Spleen (tissue), 11 donors: ENCODE data around the gene FNDC5. TPM values are rescaled to one million over a fixed set of nuclear protein-coding genes. Genes with fewer than 3 reads are reported as not detected.

Experiments
- DNase-seq: peaks from one replicate; pipeline ENCODE4 v3.0.0-alpha.2; 2020
- H3K27ac ChIP-seq, 8 donors: fragments of 200-600 bp; sonication (generic) in 7 of 8; 1 replicate in 4 of 8; 2 replicates in 4 of 8; pipeline versions ENCODE4 v1.5.0 to v1.8.0; 2016 to 2021; ENCODE audit warnings: inconsistent platforms in 4 of 8, mild to moderate bottlenecking in 4 of 8, moderate library complexity in 1 of 8
- H3K27me3 ChIP-seq, 7 donors: fragments of 200-600 bp; sonication (generic) in 6 of 7; replicated peaks in 1 of 7; 1 replicate in 4 of 7; 2 replicates in 3 of 7; pipeline versions ENCODE4 v1.5.0 to v1.8.0; 2016 to 2021; ENCODE audit warnings: inconsistent platforms in 3 of 7, mild to moderate bottlenecking in 1 of 7
- H3K36me3 ChIP-seq, 6 donors: fragments of 200-600 bp; sonication (generic) in 5 of 6; 1 replicate in 4 of 6; 2 replicates in 2 of 6; pipeline versions ENCODE4 v1.5.0 to v1.8.0; 2016 to 2021; ENCODE audit warnings: inconsistent platforms in 2 of 6
- H3K4me1 ChIP-seq, 6 donors: fragments of 200-600 bp; sonication (generic) in 5 of 6; 1 replicate in 3 of 6; 2 replicates in 3 of 6; pipeline versions ENCODE4 v1.5.0 to v1.8.0; 2016 to 2021; ENCODE audit warnings: inconsistent platforms in 3 of 6
- H3K4me3 ChIP-seq, 8 donors: fragments of 200-600 bp; sonication (generic) in 7 of 8; 1 replicate in 4 of 8; 2 replicates in 4 of 8; pipeline versions ENCODE4 v1.5.0 to v1.8.0; 2016 to 2021; ENCODE audit warnings: inconsistent platforms in 4 of 8, mild to moderate bottlenecking in 4 of 8, moderate library complexity in 2 of 8
- H3K9me3 ChIP-seq, 8 donors: fragments of 200-600 bp; sonication (generic) in 7 of 8; 1 replicate in 4 of 8; 2 replicates in 4 of 8; pipeline versions ENCODE4 v1.5.0 to v1.8.0; 2016 to 2021; ENCODE audit warnings: inconsistent platforms in 4 of 8
- POLR2A ChIP-seq, 3 donors: fragments of 450-650 bp; IDR thresholded peaks; one replicate each; pipeline ENCODE4 v1.5.1; 2017; ENCODE audit warnings: antibody characterized with exemption in 3 of 3, mild to moderate bottlenecking in 1 of 3
- POLR2AphosphoS5 ChIP-seq, 3 donors: sonication (generic); formaldehyde crosslinking; IDR thresholded peaks; one replicate each; pipeline ENCODE4 v1.5.1; 2017; ENCODE audit warnings: antibody characterized with exemption in 3 of 3
- WGBS, 5 donors: extraction: QIAGEN DNeasy Blood & Tissue Kit in 3 of 5; methylation state at CpG; one replicate each; pipeline versions ENCODE4 v1.1.5 to v1.1.7; 2013 to 2018; 5-methylcytosine and 5-hydroxymethylcytosine counted together
- intact Hi-C: fragments of 100-400 bp; cut with DNase I; formaldehyde crosslinking; loops from one replicate; pipeline ENCODE4 v1.15.0; 2023; ENCODE audit warnings: low total_unique reads
- polyA plus RNA-seq, 3 donors: library from polyadenylated mRNA; stranded (reverse); fragments of 200-250 nt; gene quantifications; one replicate each; pipeline ENCODE4 v1.2.1, GENCODE V29; 2013
- total RNA-seq, 7 donors: library from RNA; depleted of rRNA in 3 of 7; stranded (reverse); fragments of >200 nt in 3 of 7; fragmentation: NEBNext Ultra II Directional in 4 of 7; extraction: Animal tissue kit (Norgen Biotek cat#: 25700) in 4 of 7; gene quantifications; one replicate each; pipeline versions ENCODE4 v1.1.0 to v1.2.1, GENCODE V29; 2016 to 2021
- TF ChIP-seq, protein P1 (sequence below), 11 experiments: fragments of 200-600 bp in 7 of 11; fragments of 450-650 bp in 4 of 11; sonication (generic) in 4 of 11; IDR thresholded peaks in 8 of 11; conservative IDR thresholded peaks in 3 of 11; 1 replicate in 7 of 11; 2 replicates in 4 of 11; pipeline versions ENCODE4 v1.4.0 to v1.8.0; 2016 to 2021; ENCODE audit warnings: antibody characterized with exemption in 11 of 11, inconsistent platforms in 4 of 11, mild to moderate bottlenecking in 1 of 11
- donor health status: healthy with polysubstance abuse.
- donor health status: DM: no; HTN: no; CAD: no; lungs with moderate emphysema.
- donor health status: DM: no; HTN: no; CAD: no.
- donor health status: Bipolar disorder and iron deficiency.
- donor health status: healthy.
- donor health status: DM: no; HTN: no; CAD: no.
- donor health status: DM: yes; HTN: yes; CAD: no.

The FNDC5 gene
- total and polyA plus RNA-seq, 10 donors = 0.30 TPM; not detected in 8

DNA sequence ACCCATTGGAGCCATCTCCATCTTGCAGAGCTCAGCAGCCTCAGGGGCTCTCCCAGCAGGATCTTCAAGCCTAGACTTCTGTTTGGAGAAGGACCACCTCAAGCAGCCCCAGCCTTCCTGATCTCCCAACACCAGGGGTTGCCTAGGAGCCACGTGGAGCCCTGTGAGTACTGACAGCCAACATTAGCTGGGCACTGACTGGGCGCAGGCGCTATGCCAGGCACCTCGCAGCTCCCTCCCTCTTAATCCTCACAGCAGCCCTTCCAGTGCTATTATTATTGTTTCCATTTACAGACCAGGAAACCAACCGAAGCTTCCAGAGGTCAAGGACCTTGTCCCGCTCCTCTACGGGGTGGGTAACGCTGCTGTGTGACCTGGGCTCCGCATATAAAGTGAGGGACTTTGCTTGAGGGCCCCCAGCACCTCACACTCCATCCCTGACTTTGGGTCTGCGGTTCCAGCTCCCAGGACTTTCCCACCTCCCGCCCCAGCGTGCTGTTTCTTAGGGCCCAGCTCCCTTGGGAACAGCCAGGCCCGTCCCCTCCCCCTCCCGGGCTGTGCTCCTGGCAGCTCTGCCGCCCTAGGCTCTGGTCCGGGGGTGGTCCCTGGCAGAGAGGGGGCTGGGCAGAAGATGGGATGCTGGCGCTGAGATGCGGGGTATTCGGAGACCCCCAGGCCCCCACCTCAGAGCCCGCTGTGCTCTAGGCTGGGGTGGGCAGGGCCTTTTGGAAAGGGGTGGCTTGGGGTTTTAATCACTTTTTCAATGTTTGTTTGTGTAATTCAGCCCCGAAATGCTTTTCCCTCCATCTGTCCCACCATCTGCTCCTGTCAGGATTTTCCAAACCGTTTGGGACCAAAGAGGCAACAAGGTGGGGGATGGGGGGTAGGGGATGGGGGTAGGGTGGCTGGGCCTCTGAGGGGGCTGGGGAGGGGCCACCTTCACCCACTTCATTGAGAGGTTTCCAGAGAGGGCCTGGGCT lies 11.4 kb upstream of the FNDC5 start:
- DNase-seq = peak; percentile 41
- Histone ChIP-seq H3K36me3 (no peaks in the 10 kb centered on the region), H3K4me3 (no peak overlapping the region), H3K4me1 (peaks cover 0 to 16% (median 9%) of the 10 kb centered on the region in 6 donors), H3K27ac (no peak overlapping the region), H3K27me3 (peaks cover 0 to 79% (median 28%) of the 10 kb centered on the region in 7 donors), H3K9me3 (no peaks in the 10 kb centered on the region)
- no peak for TF ChIP-seq POLR2AphosphoS5 (IDR thresholded peaks at IDR 0.05)
- no peak for TF ChIP-seq POLR2A (IDR thresholded peaks at IDR 0.05)
- TF ChIP-seq, protein P1, sequence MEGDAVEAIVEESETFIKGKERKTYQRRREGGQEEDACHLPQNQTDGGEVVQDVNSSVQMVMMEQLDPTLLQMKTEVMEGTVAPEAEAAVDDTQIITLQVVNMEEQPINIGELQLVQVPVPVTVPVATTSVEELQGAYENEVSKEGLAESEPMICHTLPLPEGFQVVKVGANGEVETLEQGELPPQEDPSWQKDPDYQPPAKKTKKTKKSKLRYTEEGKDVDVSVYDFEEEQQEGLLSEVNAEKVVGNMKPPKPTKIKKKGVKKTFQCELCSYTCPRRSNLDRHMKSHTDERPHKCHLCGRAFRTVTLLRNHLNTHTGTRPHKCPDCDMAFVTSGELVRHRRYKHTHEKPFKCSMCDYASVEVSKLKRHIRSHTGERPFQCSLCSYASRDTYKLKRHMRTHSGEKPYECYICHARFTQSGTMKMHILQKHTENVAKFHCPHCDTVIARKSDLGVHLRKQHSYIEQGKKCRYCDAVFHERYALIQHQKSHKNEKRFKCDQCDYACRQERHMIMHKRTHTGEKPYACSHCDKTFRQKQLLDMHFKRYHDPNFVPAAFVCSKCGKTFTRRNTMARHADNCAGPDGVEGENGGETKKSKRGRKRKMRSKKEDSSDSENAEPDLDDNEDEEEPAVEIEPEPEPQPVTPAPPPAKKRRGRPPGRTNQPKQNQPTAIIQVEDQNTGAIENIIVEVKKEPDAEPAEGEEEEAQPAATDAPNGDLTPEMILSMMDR (IDR thresholded peaks at IDR 0.05 in 8 of 11, conservative IDR thresholded peaks at IDR 0.05 in 3 of 11) = no peak
- intact Hi-C loops = no loop called here
- WGBS, 5 donors = 22 to 33% (median 28%) methylated on average over 15 to 22 of the region's 22 CpGs

DNA sequence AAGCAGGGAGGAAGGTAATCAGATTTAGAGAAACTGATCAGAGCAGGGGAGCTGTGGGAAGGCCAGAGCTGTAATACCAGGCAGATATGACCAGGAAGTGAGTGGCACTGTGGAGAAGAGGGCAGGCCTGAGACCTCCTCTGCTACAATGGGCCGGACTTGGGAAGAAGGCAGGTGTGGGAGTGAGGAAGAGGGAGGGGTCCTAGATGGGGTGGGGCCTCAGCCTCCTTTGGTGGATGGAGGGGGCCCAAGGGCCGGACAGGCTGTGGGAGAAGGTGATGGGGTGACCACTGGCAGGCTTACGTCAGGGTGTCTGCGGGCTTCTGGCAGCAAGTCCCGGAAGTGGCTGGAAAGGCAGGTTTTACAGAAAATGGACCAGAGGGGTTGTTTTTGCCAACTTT lies 10.6 kb upstream of the FNDC5 start:
- H3K36me3 ChIP-seq = no peaks in the 10 kb centered on the region
- DNase-seq = peak; percentile 42
- H3K4me3 ChIP-seq = no peak overlapping the region
- no peaks in the 10 kb centered on the region for H3K9me3 ChIP-seq
- no peak overlapping the region for H3K27ac ChIP-seq
- WGBS, 5 donors = 73 to 88% (median 83%) methylated on average over 5 of the region's 5 CpGs
- peaks cover 0 to 18% (median 7%) of the 10 kb centered on the region in 6 donors for H3K4me1 ChIP-seq
- intact Hi-C loops = no loop called here
- peaks cover 0 to 79% (median 23%) of the 10 kb centered on the region in 7 donors for H3K27me3 ChIP-seq
- TF ChIP-seq POLR2A (IDR thresholded peaks at IDR 0.05) (no peak), POLR2AphosphoS5 (IDR thresholded peaks at IDR 0.05) (no peak)
- TF ChIP-seq, protein P1 (IDR thresholded peaks at IDR 0.05 in 8 of 11, conservative IDR thresholded peaks at IDR 0.05 in 3 of 11) = no peak

DNA sequence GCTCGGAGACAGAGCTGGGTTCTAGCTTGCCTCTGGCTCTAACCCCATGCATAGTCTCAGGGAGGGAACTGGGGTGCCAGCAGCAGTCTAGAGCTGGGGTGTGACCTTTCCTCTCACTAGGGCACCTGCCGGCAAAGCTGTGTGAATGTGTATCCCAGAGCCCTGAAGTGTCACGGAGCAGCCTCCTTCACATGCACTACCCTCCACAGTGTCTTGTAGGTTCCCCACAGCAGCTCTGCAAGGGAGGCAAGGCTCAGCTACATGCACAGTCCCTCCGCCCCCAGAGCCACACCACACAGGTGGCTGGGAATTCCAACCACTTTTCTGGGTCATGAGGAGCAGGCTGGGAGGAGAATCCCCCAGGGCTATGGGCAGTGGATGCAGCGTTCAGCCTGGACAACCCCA lies 7.9 kb upstream of the FNDC5 start:
- 75 to 92% (median 80%) methylated on average over 4 to 5 of the region's 5 CpGs for WGBS, 5 donors
- no peaks in the 10 kb centered on the region for H3K9me3 ChIP-seq
- H3K4me1 ChIP-seq = peaks cover 0 to 9% (median 6%) of the 10 kb centered on the region in 6 donors
- TF ChIP-seq POLR2A (IDR thresholded peaks at IDR 0.05) = no peak
- intact Hi-C loops = no loop called here
- H3K4me3 ChIP-seq = no peak overlapping the region
- no peak overlapping the region for H3K27ac ChIP-seq
- H3K27me3 ChIP-seq = peaks cover 0 to 77% (median 3%) of the 10 kb centered on the region in 7 donors
- peak; percentile 61 for DNase-seq
- H3K36me3 ChIP-seq = no peaks in the 10 kb centered on the region

DNA sequence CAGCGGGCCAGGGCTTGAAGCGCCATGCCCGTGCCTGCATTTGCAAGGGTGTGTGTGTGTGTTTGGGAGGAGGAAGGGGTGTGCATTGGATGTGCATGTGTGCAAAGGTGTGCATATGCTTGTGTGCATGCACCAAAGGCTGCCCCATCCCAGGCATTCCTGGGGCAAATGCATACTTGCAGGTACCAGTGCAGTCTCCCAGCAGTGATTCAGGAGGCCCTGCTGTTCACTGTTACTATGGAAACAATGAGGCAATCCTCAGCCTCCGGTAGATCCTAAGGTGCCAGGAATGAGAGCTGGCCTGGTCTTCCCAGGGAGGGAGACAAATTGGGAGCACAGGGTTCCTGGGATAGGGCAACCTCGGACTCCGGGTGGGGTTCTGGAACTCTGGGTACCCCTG lies 7.5 kb upstream of the FNDC5 start:
- Histone ChIP-seq H3K4me1 (peaks cover 0 to 9% (median 6%) of the 10 kb centered on the region in 6 donors), H3K36me3 (no peaks in the 10 kb centered on the region), H3K27ac (no peak overlapping the region), H3K4me3 (no peak overlapping the region), H3K9me3 (no peaks in the 10 kb centered on the region), H3K27me3 (peaks cover 0 to 77% (median 3%) of the 10 kb centered on the region in 7 donors)
- DNase-seq = peak; percentile 22
- TF ChIP-seq, protein P1 (IDR thresholded peaks at IDR 0.05 in 8 of 11, conservative IDR thresholded peaks at IDR 0.05 in 3 of 11) = no peak
- TF ChIP-seq POLR2AphosphoS5 (IDR thresholded peaks at IDR 0.05) (no peak), POLR2A (IDR thresholded peaks at IDR 0.05) (no peak)
- intact Hi-C loops = no loop called here
- 74 to 88% (median 81%) methylated on average over 4 to 6 of the region's 6 CpGs for WGBS, 5 donors
